ENCODE data around the gene NHSL2. TPM values are rescaled to one million over a fixed set of nuclear protein-coding genes. Genes with fewer than 3 reads are reported as not detected.
"Not testable (repeated sequence)": the region's sequence is repeated elsewhere in the genome, so short reads cannot be mapped to it uniquely, and the experiment has no call there.

Gene NHSL2
- total and polyA plus RNA-seq, 2 experiments from 2014 or later: 4.7 to 9.5 TPM

GRCh38 chrX:71955530-71956120 lies 45.0 kb downstream of the NHSL2 start:
- no peaks in the 10 kb centered on the region; the same call in 2 of the 3 replicates for H3K9me3 Mint-ChIP-seq
- Histone ChIP-seq H3K36me3 (ENCODE audit: insufficient read depth) (no peaks in the 10 kb centered on the region), H3F3A (replicated peaks; ENCODE audit: low read depth) (no peaks in the 10 kb centered on the region; the same call in 1 of the 2 replicates), H3K79me2 (replicated peaks; ENCODE audit: insufficient read depth) (peaks cover 17% of the 10 kb centered on the region; the same call in 1 of the 2 replicates), H3K4me1 (ENCODE audit: insufficient read depth) (peaks cover 52% of the 10 kb centered on the region), H3K9me2 (ENCODE audit: insufficient read depth) (no peaks in the 10 kb centered on the region), H4K20me1 (replicated peaks; ENCODE audit: insufficient read depth) (no peaks in the 10 kb centered on the region), H3K4me3 (no peak overlapping the region), H3K4me2 (no peak overlapping the region), H3K27me3 (ENCODE audit: insufficient read depth) (no peaks in the 10 kb centered on the region), H2AFZ (no peak overlapping the region), H3K27ac (ENCODE audit: low read depth) (no peak overlapping the region)
- H3K36me3 Mint-ChIP-seq (ENCODE audit: low read depth): peaks cover 5% of the 10 kb centered on the region; the same call in 2 of the 3 replicates
- H3K4me3 Mint-ChIP-seq: no peak overlapping the region
- TF ChIP-seq STAT1 (IDR thresholded peaks at IDR 0.05; ENCODE audit: unreplicated experiment): no peak
- TF ChIP-seq ETS1 (IDR thresholded peaks at IDR 0.05): no peak
- no peak for TF ChIP-seq ZNF114 (CRISPR knock-in tag; IDR thresholded peaks at IDR 0.05)
- no peak for TF ChIP-seq POLR2AphosphoS5 (IDR thresholded peaks at IDR 0.05; ENCODE audit: low read depth)
- TF ChIP-seq NANOG (IDR thresholded peaks at IDR 0.05; ENCODE audit: borderline replicate concordance): no peak
- H3K27ac Mint-ChIP-seq: 0 out of 2 replicates have a peak overlapping the region, but pooled peaks have one; percentile 21
- DNase-seq (ENCODE audit: low spot score) (no peak), ATAC-seq (no peak)
- H3K27me3 Mint-ChIP-seq (ENCODE audit: insufficient read depth, low read depth, poor library complexity): peaks cover 5% of the 10 kb centered on the region
- peaks cover 66% of the 10 kb centered on the region for H3K4me1 Mint-ChIP-seq

GRCh38 chrX:71958281-71958675 lies 47.6 kb downstream of the NHSL2 start:
- Histone ChIP-seq H3K4me1 (ENCODE audit: insufficient read depth) (peaks cover 41% of the 10 kb centered on the region), H3K9me2 (ENCODE audit: insufficient read depth) (no peaks in the 10 kb centered on the region), H3K27me3 (ENCODE audit: insufficient read depth) (no peaks in the 10 kb centered on the region), H2AFZ (no peak overlapping the region), H3K79me2 (replicated peaks; ENCODE audit: insufficient read depth) (peaks cover 23% of the 10 kb centered on the region), H4K20me1 (replicated peaks; ENCODE audit: insufficient read depth) (no peaks in the 10 kb centered on the region), H3K4me3 (peak overlapping the region; percentile 49), H3F3A (replicated peaks; ENCODE audit: low read depth) (no peaks in the 10 kb centered on the region; the same call in 1 of the 2 replicates), H3K4me2 (peak overlapping the region; percentile 77), H3K27ac (ENCODE audit: low read depth) (peak overlapping the region; percentile 100), H3K36me3 (ENCODE audit: insufficient read depth) (no peaks in the 10 kb centered on the region)
- Mint-ChIP-seq H3K27ac (peak overlapping the region; percentile 98), H3K36me3 (ENCODE audit: low read depth) (peaks cover 8% of the 10 kb centered on the region), H3K4me3 (peak overlapping the region; percentile 55), H3K27me3 (ENCODE audit: insufficient read depth, low read depth, poor library complexity) (peaks cover 5% of the 10 kb centered on the region), H3K4me1 (peaks cover 51% of the 10 kb centered on the region), H3K9me3 (no peaks in the 10 kb centered on the region; the same call in 2 of the 3 replicates)
- ATAC-seq: peak; percentile 43
- TF ChIP-seq ZNF462 (CRISPR knock-in tag; IDR thresholded peaks at IDR 0.05) (0 out of 2 replicates have a peak, but pooled peaks have one; percentile 36), ETS1 (IDR thresholded peaks at IDR 0.05) (no peak)
- DNase-seq (ENCODE audit: low spot score): peak; percentile 25

- not testable (repeated sequence) for H3K4me3 ChIP-seq; H3F3A ChIP-seq (replicated peaks; ENCODE audit: low read depth); H4K20me1 ChIP-seq (replicated peaks; ENCODE audit: insufficient read depth); ATAC-seq; H3K27ac ChIP-seq (ENCODE audit: low read depth); H3K27me3 Mint-ChIP-seq (ENCODE audit: insufficient read depth, low read depth, poor library complexity); H3K27ac Mint-ChIP-seq; H3K9me3 Mint-ChIP-seq; H3K36me3 ChIP-seq (ENCODE audit: insufficient read depth); H2AFZ ChIP-seq; H3K4me3 Mint-ChIP-seq; H3K4me2 ChIP-seq; H3K9me2 ChIP-seq (ENCODE audit: insufficient read depth); H3K4me1 ChIP-seq (ENCODE audit: insufficient read depth); DNase-seq (ENCODE audit: low spot score); H3K27me3 ChIP-seq (ENCODE audit: insufficient read depth)
- H3K4me1 Mint-ChIP-seq: peaks cover 18% of the 10 kb centered on the region
- H3K79me2 ChIP-seq (replicated peaks; ENCODE audit: insufficient read depth): peaks cover 18% of the 10 kb centered on the region
- H3K36me3 Mint-ChIP-seq (ENCODE audit: low read depth): peaks cover 15% of the 10 kb centered on the region
Measured at GRCh38 chrX:71964184-71964583, 53.5 kb downstream of the NHSL2 start.

Data from GM23338 (cell line).